Cardiac fibroblast (primary cell): ENCODE data around the gene MYOM3.

Source experiments
- DNase-seq, 2 donors: peaks; one replicate each; pipeline versions ENCODE4 v3.0.0 to v3.0.0-alpha.2; 2010; ENCODE audit warnings: low read depth in 2 of 2
- H3K4me3 ChIP-seq, 2 donors: replicated peaks in 1 of 2; 1 replicate in 1 of 2; 2 replicates in 1 of 2; pipeline ENCODE4 v1.5.1; 2011; ENCODE audit warnings: low read depth in 2 of 2, low read length in 2 of 2, mild to moderate bottlenecking in 2 of 2, moderate library complexity in 1 of 2
- TF ChIP-seq, protein P1 (sequence below): IDR thresholded peaks from one replicate; pipeline ENCODE4 v1.5.1; 2011; ENCODE audit warnings: low read depth, mild to moderate bottlenecking, low read length, inconsistent platforms

Gene MYOM3

DNA sequence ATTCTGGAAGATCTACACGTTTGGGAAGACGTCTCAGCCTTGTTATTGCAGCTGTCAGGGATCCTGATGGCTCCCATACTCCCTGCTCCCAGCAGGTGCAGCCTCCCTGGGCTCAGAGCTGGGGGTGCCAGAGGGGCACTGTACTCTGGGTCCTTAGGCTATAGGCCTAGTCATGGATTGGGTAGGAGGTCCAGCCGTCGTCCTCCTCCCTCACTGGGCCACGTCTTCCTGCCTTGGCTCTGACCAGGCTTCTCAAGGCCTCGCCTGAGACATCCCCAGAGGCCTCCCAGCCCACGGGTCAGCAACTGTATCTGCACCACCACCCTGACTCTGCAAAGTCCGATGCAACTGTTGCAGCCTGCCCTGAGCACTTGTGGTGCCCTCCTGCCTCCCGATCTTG lies 18.2 kb downstream of the MYOM3 start:
- no peak for DNase-seq
- TF ChIP-seq, protein P1, sequence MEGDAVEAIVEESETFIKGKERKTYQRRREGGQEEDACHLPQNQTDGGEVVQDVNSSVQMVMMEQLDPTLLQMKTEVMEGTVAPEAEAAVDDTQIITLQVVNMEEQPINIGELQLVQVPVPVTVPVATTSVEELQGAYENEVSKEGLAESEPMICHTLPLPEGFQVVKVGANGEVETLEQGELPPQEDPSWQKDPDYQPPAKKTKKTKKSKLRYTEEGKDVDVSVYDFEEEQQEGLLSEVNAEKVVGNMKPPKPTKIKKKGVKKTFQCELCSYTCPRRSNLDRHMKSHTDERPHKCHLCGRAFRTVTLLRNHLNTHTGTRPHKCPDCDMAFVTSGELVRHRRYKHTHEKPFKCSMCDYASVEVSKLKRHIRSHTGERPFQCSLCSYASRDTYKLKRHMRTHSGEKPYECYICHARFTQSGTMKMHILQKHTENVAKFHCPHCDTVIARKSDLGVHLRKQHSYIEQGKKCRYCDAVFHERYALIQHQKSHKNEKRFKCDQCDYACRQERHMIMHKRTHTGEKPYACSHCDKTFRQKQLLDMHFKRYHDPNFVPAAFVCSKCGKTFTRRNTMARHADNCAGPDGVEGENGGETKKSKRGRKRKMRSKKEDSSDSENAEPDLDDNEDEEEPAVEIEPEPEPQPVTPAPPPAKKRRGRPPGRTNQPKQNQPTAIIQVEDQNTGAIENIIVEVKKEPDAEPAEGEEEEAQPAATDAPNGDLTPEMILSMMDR, result no peak
- H3K4me3 ChIP-seq, result no peak overlapping the region

DNA sequence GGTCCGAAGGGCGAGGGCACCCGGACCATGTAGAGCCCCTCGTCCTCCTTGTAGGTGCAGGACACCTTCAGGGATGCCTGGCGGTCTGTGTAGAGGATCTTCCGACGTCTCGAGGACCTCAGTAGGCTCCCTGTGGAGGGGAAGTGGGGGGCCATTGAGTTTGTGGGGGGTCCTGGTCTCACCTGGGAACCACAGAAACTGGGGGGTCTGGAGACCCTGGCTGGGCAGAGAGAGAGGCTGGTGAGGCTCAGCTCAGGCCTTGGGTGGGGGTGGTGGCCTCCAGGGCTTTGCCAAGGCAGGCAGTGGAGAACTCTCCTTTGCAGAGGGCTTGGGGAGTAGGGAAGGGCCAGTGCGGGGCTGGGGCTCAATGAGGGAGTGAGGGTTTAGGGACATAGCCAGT lies 19.0 kb downstream of the MYOM3 start:
- TF ChIP-seq, protein P1, result no peak
- no peak overlapping the region for H3K4me3 ChIP-seq
- no peak for DNase-seq

DNA sequence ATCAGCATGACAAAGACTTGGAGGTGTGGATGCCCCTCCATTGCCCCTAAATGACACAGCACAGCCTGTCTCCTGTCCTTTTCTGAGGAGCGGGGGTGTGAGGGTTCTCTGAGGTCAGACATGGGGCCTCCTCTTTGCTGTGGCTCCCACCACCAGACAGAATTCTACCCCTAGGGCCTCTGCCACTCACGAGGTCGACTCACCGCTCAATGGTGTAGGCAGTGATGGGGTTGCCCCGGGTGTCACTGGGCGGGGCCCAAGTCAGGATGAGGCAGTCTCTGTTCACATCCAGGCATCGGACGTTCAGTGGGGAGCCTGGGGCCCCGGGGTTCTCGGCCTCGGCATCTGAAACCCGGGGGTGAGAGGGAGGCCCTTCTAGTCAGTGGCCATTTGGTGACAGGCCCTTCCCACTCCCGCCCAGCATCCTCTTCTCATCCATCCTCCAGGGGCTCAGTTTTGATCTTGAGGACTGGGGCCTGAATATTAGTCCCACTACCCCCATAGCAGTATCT lies 19.9 kb downstream of the MYOM3 start:
- no peak overlapping the region for H3K4me3 ChIP-seq
- TF ChIP-seq, protein P1, result no peak
- DNase-seq, result no peak

DNA sequence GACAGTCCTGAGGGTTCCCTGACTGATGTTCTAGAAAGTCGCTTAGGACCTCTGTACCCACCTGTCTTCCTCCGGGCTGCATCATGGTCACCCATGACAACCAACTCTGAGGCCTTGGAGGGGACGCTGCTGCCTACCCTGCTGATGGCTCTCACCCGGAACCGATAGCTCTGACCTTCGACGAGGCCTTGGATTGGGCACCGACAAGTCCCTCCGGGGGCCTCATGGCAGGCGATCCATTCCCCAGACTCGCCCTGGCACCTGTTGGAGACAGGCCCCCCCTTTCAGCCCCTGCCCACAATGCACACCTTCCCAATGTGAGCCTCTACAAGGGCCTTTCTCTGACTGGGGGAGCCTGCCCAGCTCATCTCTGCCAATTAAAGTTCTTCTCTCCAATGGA lies 21.2 kb downstream of the MYOM3 start:
- H3K4me3 ChIP-seq, result no peak overlapping the region
- no peak for DNase-seq
- TF ChIP-seq, protein P1, result no peak

DNA sequence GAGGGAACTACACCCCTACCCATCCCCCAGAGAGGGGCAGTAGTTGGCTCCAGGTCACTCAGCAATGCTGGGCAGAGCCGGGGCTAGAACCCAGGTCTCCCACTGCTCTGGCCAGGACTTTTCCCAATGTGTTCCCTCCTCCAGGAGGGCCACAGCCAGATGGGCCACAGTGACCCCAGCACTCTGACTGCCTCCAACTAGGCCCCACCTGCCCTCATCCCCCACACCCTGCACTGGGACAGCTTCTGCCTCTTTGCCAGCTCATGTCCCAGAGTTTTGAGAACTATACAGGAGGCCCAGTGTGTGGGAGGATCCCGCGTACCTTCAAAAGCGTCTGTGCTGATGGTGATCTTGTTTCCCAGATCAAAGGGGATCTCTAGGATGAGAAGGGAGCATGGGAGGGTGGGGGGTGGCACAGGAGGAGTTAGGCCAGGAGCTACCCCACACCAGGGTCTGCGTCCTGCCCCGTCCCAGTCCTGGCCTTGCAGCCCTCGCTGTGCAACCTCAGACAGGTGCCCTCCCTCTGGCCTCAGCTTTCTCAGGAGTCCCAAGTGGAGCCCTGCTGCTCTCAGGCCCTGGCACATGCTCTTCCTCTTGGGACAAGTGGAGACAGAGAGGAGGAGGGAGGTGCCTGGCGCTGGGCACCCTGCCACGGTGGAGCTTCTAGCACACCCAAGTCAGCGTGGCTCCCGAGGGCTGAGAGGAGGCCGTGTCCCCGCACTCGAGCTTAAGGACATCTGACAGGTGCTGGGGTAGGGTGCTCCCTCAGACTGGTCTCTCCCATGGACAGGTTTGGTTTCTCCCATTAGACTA lies 22.0 kb downstream of the MYOM3 start:
- no peak overlapping the region for H3K4me3 ChIP-seq
- TF ChIP-seq, protein P1, result no peak
- no peak for DNase-seq

DNA sequence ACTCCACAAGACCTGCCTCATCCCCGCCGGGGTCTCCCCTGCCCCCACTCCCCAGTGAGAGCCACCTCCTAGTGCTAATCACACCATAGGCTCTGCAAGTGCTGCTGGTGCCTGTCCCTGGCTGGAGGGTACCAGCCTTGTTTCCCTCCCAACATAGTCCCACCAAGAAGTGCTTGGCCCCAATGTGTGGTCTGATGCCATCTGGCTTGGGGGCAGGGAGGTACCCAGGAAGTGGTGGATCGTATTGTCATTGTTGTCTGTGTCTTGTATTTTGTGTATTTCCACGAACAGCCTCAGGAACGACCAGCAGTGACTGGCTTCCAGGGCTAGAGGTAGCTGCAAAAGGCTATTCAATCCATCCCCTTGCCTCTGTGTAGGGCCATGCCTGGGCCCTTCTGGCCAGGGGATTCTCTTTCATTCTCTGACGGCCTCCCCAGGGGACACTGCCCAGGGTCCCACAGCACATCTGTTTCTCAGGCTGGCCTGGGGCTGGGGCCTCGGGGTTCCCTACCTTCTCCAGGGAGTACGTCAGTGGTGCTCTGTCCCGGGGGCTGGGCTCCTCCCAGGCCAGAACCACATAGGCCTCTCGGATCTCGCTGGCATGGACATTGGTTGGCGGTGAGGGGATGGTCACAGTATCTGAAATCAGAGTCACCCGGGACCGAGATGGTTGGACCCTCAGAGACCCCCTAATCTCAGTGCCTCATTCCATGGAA lies 22.8 kb downstream of the MYOM3 start:
- H3K4me3 ChIP-seq, result no peak overlapping the region
- TF ChIP-seq, protein P1, result no peak
- no peak for DNase-seq
